Endothelial cell of umbilical vein (primary cell): ENCODE results near the gene SMIM24. TPM values are rescaled to one million over a fixed set of nuclear protein-coding genes. Genes with fewer than 3 reads are reported as not detected.

Experiments used
- BruUV-seq: library from RNA; stranded (reverse); fragments of 400-500 nt; replicated peaks from 2 replicates; lab custom pipeline; 2021; lab: Mats Ljungman, UMichigan
- CTCF ChIA-PET: fragments of 300-600, 350-600 bp; sonication (Branson Sonifier 250); formaldehyde crosslinking; loops from one replicate; lab custom pipeline; 2021; ENCODE audit warnings: antibody characterized with exemption, inconsistent platforms; lab: Charles Lee
- POLR2A ChIA-PET: fragments of 300-600, 350-600 bp; sonication (Branson Sonifier 250); formaldehyde crosslinking; loops from one replicate; lab custom pipeline; 2021; ENCODE audit warnings: antibody characterized with exemption, inconsistent platforms; lab: Charles Lee
- DNase-seq: peaks from one replicate; pipeline ENCODE4 v3.0.0-alpha.2; 2011; ENCODE audit warnings: low read depth, low spot score
- FAIRE-seq: peaks from 2 replicates; lab custom pipeline; 2011; peaks lifted over from hg19 to GRCh38; lab: Jason Lieb, UNC
- H2AFZ ChIP-seq: 2 replicates; pipeline ENCODE4 v1.6.0; 2012; ENCODE audit warnings: low read depth, low read length, control low read depth, inconsistent platforms
- H3K27ac ChIP-seq: 2 replicates; pipeline ENCODE4 v1.5.1; 2011; ENCODE audit warnings: low read depth, mild to moderate bottlenecking, control low read depth, low read length, moderate library complexity; ENCODE audit not compliant: insufficient read depth
- H3K27me3 ChIP-seq, 2 experiments: 2 replicates each; pipeline versions ENCODE4 v1.6.0 to v1.6.1; 2011; ENCODE audit warnings: low read length in 2 of 2, mixed read lengths in 1 of 2; ENCODE audit not compliant: control insufficient read depth in 2 of 2, insufficient read depth in 2 of 2
- H3K36me3 ChIP-seq, 2 experiments: 2 replicates in 1 of 2; 3 replicates in 1 of 2; pipeline ENCODE4 v1.5.1; 2011; ENCODE audit warnings: low read length in 2 of 2, mild to moderate bottlenecking in 1 of 2, moderate library complexity in 1 of 2; ENCODE audit not compliant: control insufficient read depth in 2 of 2, insufficient read depth in 2 of 2; ENCODE audit errors: extremely low read depth in 1 of 2
- H3K4me1 ChIP-seq: 3 replicates; pipeline ENCODE4 v1.5.1; 2011; ENCODE audit warnings: mild to moderate bottlenecking, low read length; ENCODE audit not compliant: control insufficient read depth, insufficient read depth; ENCODE audit errors: extremely low read depth
- H3K4me2 ChIP-seq: 2 replicates; pipeline ENCODE4 v1.6.1; 2011; ENCODE audit warnings: low read length, control low read depth, mixed read lengths; ENCODE audit not compliant: insufficient read depth
- H3K4me3 ChIP-seq, 3 experiments: fragments of 200-600 bp in 1 of 3; sonication (generic), shearing (Covaris generic) in 1 of 3; replicated peaks in 1 of 3; 2 replicates each; pipeline ENCODE4 v1.5.1; 2011 to 2016; ENCODE audit warnings: control low read depth in 3 of 3, low read length in 3 of 3, mild to moderate bottlenecking in 2 of 3, inconsistent platforms in 1 of 3, low read depth in 1 of 3, moderate library complexity in 1 of 3; ENCODE audit not compliant: insufficient read depth in 1 of 3
- H3K79me2 ChIP-seq: 2 replicates; pipeline ENCODE4 v1.6.0; 2012; ENCODE audit warnings: low read length, inconsistent platforms; ENCODE audit not compliant: control insufficient read depth, insufficient read depth
- H3K9ac ChIP-seq: replicated peaks from 2 replicates; pipeline ENCODE3; 2011; ENCODE audit warnings: low read length, control low read depth; ENCODE audit not compliant: insufficient read depth; ENCODE audit errors: extremely low read depth
- H3K9me1 ChIP-seq: replicated peaks from 3 replicates; pipeline ENCODE4 v1.6.0; 2011; ENCODE audit warnings: mild to moderate bottlenecking, low read length; ENCODE audit not compliant: control insufficient read depth, insufficient read depth; ENCODE audit errors: extremely low read depth
- H3K9me3 ChIP-seq: replicated peaks from 2 replicates; pipeline ENCODE4 v1.5.1; 2012; ENCODE audit warnings: low read length, inconsistent platforms; ENCODE audit not compliant: control insufficient read depth, insufficient read depth
- H4K20me1 ChIP-seq: replicated peaks from 2 replicates; pipeline ENCODE3; 2011; ENCODE audit warnings: mild to moderate bottlenecking, low read length; ENCODE audit not compliant: control insufficient read depth, insufficient read depth; ENCODE audit errors: extremely low read depth
- EZH2 ChIP-seq: IDR thresholded peaks from 2 replicates; pipeline ENCODE4 v1.6.1; 2012; ENCODE audit warnings: borderline replicate concordance, low read depth, mild to moderate bottlenecking, moderate library complexity, low read length, inconsistent platforms; ENCODE audit not compliant: severe bottlenecking
- FOS ChIP-seq: IDR thresholded peaks from 2 replicates; pipeline ENCODE4 v1.6.1; 2011; ENCODE audit warnings: mild to moderate bottlenecking, low read length, moderate library complexity, borderline replicate concordance; ENCODE audit not compliant: insufficient read depth
- GATA2 ChIP-seq: IDR thresholded peaks from 2 replicates; pipeline ENCODE4 v1.7.0; 2011; ENCODE audit warnings: low read depth, mild to moderate bottlenecking, moderate library complexity, mixed read lengths, low read length; ENCODE audit not compliant: insufficient read length, insufficient read depth
- JUN ChIP-seq: IDR thresholded peaks from 2 replicates; pipeline ENCODE4 v1.6.1; 2011; ENCODE audit warnings: borderline replicate concordance, low read depth; ENCODE audit not compliant: insufficient read length, insufficient read depth
- MYC ChIP-seq: IDR thresholded peaks from one replicate; pipeline ENCODE4 v1.6.1; 2011; ENCODE audit warnings: mild to moderate bottlenecking, low read depth, low read length
- POLR2A ChIP-seq: IDR thresholded peaks from 2 replicates; pipeline ENCODE4 v1.6.1; 2012; ENCODE audit warnings: low read depth, mild to moderate bottlenecking, control low read depth, low read length
- POLR2AphosphoS5 ChIP-seq: IDR thresholded peaks from 2 replicates; pipeline ENCODE4 v1.6.1; 2012; ENCODE audit warnings: low read depth, mild to moderate bottlenecking, control low read depth, low read length, moderate library complexity; ENCODE audit not compliant: insufficient read depth
- dilution Hi-C: fragments of 300-500 bp; cut with MboI; formaldehyde crosslinking; loops from one replicate; pipeline ENCODE4 v1.15.0; 2019; ENCODE audit warnings: low sequenced_read_pairs; ENCODE audit not compliant: extremely low pct_ligation_motif_present
- intact Hi-C: fragments of 100-400 bp; cut with micrococcal nuclease; formaldehyde crosslinking; loops from one replicate; pipeline ENCODE4 v1.10.0; 2022
- polyA plus RNA-seq, 4 experiments: library from polyadenylated mRNA; depleted of rRNA in 3 of 4; stranded (reverse) in 3 of 4; unstranded in 1 of 4; fragments of >200 nt; gene quantifications; 2 replicates each; pipeline versions ENCODE4 v1.2.1 to v1.2.3, GENCODE V29; 2011 to 2012; ENCODE audit warnings: missing spikeins in 1 of 4
- total RNA-seq: library from RNA; stranded (reverse); gene quantifications from 2 replicates; pipeline ENCODE4 v1.2.3, GENCODE V29; 2021
- TF ChIP-seq, protein P1 (sequence below), 2 donors: IDR thresholded peaks; 1 replicate in 1 of 2; 2 replicates in 1 of 2; pipeline ENCODE4 v1.5.1; 2011; ENCODE audit warnings: low read length in 2 of 2, mild to moderate bottlenecking in 2 of 2, moderate library complexity in 2 of 2, control low read depth in 1 of 2, inconsistent platforms in 1 of 2, low read depth in 1 of 2; ENCODE audit not compliant: insufficient read depth in 1 of 2; ENCODE audit errors: extremely low read depth in 1 of 2
- TF ChIP-seq, protein P2 (sequence below): IDR thresholded peaks from 2 replicates; pipeline ENCODE4 v1.6.1; 2011; ENCODE audit not compliant: insufficient read depth, insufficient read length

Gene SMIM24
- total and polyA plus RNA-seq, 2 donors (not counting 3 experiments of a cell fraction or from before 2014, with no cell fraction given), result not detected

DNA sequence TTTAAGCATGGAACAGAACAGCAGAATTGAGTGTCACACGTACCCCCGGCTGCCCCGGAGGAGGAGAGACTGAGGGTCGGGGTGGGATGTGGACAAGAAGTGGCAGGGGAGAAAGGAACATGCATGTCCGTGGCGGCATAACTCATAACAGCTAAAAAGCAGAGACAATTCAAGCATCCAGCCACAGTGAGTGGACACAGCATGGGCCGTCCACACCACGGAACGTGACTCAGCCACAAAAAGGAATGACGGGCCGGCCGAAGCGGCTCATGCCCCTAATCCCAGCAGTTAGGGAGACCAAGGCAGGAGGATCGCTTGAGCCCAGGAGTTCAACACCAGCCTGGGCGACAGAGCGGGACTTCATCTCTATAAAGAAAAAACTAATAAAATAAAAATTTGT, 12.6 kb upstream of the SMIM24 start:
- no peaks in the 10 kb centered on the region for H3K27me3 ChIP-seq
- no peaks in the 10 kb centered on the region for H4K20me1 ChIP-seq
- no peaks in the 10 kb centered on the region for H3K9me1 ChIP-seq
- H3K9me3 ChIP-seq, result no peaks in the 10 kb centered on the region
- H3K79me2 ChIP-seq, result peaks cover 9% of the 10 kb centered on the region
- H3K4me1 ChIP-seq, result no peaks in the 10 kb centered on the region
- TF ChIP-seq POLR2AphosphoS5 (no peak), EZH2 (no peak), MYC (no peak), FOS (no peak), JUN (no peak), GATA2 (no peak), POLR2A (no peak)
- TF ChIP-seq, protein P1, sequence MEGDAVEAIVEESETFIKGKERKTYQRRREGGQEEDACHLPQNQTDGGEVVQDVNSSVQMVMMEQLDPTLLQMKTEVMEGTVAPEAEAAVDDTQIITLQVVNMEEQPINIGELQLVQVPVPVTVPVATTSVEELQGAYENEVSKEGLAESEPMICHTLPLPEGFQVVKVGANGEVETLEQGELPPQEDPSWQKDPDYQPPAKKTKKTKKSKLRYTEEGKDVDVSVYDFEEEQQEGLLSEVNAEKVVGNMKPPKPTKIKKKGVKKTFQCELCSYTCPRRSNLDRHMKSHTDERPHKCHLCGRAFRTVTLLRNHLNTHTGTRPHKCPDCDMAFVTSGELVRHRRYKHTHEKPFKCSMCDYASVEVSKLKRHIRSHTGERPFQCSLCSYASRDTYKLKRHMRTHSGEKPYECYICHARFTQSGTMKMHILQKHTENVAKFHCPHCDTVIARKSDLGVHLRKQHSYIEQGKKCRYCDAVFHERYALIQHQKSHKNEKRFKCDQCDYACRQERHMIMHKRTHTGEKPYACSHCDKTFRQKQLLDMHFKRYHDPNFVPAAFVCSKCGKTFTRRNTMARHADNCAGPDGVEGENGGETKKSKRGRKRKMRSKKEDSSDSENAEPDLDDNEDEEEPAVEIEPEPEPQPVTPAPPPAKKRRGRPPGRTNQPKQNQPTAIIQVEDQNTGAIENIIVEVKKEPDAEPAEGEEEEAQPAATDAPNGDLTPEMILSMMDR (IDR thresholded peaks at IDR 0.05; ENCODE audit: extremely low read depth in 1 of 2, insufficient read depth in 1 of 2, low read depth in 1 of 2, low read length in 2 of 2), result no peak
- TF ChIP-seq, protein P2, sequence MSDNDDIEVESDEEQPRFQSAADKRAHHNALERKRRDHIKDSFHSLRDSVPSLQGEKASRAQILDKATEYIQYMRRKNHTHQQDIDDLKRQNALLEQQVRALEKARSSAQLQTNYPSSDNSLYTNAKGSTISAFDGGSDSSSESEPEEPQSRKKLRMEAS, result no peak
- H3K4me2 ChIP-seq, result no peak overlapping the region
- dilution Hi-C loops (no loop called here), intact Hi-C loops (no loop called here)
- no peak overlapping the region for H3K4me3 ChIP-seq
- DNase-seq (no peak), FAIRE-seq (no peak)
- no TSS peak for BruUV-seq
- H3K36me3 ChIP-seq, result peaks cover 0 to 18% of the 10 kb centered on the region in 2 experiments
- no peak overlapping the region for H3K27ac ChIP-seq
- H3K9ac ChIP-seq, result no peak overlapping the region
- CTCF ChIA-PET, result interaction anchor here (1.1 to 3.3 kb wide), 2 partner anchors 8 to 10 kb away, joined by 3 to 20 read pairs; partner anchors contain the start of gene SMIM44
- POLR2A ChIA-PET, result no interaction called here
- H2AFZ ChIP-seq, result no peak overlapping the region
